Measurements from ENCODE around the gene IL10.

DNA sequence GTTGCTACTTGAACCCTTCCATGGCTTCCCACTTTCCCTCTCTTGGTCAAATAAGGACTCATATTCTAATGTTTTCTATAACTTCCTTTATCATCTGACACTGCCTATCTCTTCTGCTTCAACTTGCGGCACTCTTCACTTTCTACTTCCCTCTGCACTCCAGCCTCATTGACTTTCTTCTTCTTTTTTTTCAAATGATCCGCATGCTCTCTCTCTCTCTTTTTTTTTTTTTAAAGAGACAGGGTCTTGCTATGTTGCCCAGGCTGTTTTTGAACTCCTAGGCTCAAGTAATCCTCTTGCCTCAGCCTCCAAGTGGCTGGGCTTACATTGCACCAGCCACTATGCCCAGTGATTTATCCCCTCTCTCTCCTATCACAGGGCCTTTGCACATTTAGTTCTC is 7.3 kb upstream of the IL10 start:
- TF ChIP-seq, protein P1, sequence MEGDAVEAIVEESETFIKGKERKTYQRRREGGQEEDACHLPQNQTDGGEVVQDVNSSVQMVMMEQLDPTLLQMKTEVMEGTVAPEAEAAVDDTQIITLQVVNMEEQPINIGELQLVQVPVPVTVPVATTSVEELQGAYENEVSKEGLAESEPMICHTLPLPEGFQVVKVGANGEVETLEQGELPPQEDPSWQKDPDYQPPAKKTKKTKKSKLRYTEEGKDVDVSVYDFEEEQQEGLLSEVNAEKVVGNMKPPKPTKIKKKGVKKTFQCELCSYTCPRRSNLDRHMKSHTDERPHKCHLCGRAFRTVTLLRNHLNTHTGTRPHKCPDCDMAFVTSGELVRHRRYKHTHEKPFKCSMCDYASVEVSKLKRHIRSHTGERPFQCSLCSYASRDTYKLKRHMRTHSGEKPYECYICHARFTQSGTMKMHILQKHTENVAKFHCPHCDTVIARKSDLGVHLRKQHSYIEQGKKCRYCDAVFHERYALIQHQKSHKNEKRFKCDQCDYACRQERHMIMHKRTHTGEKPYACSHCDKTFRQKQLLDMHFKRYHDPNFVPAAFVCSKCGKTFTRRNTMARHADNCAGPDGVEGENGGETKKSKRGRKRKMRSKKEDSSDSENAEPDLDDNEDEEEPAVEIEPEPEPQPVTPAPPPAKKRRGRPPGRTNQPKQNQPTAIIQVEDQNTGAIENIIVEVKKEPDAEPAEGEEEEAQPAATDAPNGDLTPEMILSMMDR (IDR thresholded peaks at IDR 0.05): no peak
- TF ChIP-seq POLR2A (IDR thresholded peaks at IDR 0.05): no peak
